ENCODE results near the gene RWDD1. TPM values are rescaled to one million over a fixed set of nuclear protein-coding genes. Genes with fewer than 3 reads are reported as not detected.

Gene RWDD1
- total and polyA plus RNA-seq, 2 donors (not counting 1 experiment from before 2014, with no cell fraction given) = 22.8 to 60.3 TPM

DNA sequence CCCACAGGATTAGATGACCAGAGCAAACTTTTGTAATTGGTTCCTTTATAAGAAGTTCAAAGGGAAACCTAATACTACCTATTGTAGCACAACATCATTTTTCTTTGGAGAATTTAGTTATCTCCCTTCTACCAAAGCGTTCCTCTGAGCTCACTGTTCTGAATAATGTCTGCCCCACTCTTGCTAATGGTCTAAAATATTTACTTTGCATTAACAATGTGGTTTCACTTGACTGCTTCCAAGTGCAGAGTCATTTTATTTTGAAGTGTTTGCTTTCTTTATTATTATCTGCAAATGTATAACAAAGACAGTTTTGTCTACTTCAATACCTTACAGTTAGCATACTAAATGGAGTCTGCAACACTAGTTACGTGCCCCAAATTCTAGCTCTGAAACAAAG, 40.9 kb upstream of the RWDD1 start:
- no peak overlapping the region for H3K4me3 ChIP-seq (replicated peaks in 1 of 4; ENCODE audit: control extremely low read depth in 1 of 4, insufficient read depth in 1 of 4, low read depth in 3 of 4, low read length in 4 of 4)
- H3K79me2 ChIP-seq (ENCODE audit: control insufficient read depth, insufficient read depth, low read length) = no peaks in the 10 kb centered on the region
- no peaks in the 10 kb centered on the region for H3K36me3 ChIP-seq (ENCODE audit: control insufficient read depth, insufficient read depth, low read length)
- no peaks in the 10 kb centered on the region for H3K9me3 ChIP-seq (ENCODE audit: control insufficient read depth, insufficient read depth, low read depth, low read length)
- H3K27me3 ChIP-seq (ENCODE audit: control insufficient read depth, insufficient read depth, low read length) = no peaks in the 10 kb centered on the region
- H2AFZ ChIP-seq (ENCODE audit: low read length) = no peak overlapping the region
- TF ChIP-seq, protein P1, sequence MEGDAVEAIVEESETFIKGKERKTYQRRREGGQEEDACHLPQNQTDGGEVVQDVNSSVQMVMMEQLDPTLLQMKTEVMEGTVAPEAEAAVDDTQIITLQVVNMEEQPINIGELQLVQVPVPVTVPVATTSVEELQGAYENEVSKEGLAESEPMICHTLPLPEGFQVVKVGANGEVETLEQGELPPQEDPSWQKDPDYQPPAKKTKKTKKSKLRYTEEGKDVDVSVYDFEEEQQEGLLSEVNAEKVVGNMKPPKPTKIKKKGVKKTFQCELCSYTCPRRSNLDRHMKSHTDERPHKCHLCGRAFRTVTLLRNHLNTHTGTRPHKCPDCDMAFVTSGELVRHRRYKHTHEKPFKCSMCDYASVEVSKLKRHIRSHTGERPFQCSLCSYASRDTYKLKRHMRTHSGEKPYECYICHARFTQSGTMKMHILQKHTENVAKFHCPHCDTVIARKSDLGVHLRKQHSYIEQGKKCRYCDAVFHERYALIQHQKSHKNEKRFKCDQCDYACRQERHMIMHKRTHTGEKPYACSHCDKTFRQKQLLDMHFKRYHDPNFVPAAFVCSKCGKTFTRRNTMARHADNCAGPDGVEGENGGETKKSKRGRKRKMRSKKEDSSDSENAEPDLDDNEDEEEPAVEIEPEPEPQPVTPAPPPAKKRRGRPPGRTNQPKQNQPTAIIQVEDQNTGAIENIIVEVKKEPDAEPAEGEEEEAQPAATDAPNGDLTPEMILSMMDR (conservative IDR thresholded peaks at IDR 0.05 in 1 of 2, IDR thresholded peaks at IDR 0.05 in 1 of 2; ENCODE audit: low read depth in 1 of 2, low read length in 2 of 2) = no peak
- TF ChIP-seq EZH2 (IDR thresholded peaks at IDR 0.05; ENCODE audit: low read length, missing control alignments) = no peak
- no peak overlapping the region for H3K9ac ChIP-seq (ENCODE audit: insufficient read depth, low read length)
- no peak overlapping the region for H3K27ac ChIP-seq (ENCODE audit: insufficient read depth, low read length)
- DNase-seq (ENCODE audit: low read depth in 2 of 2) = peak; percentile 41 to 71
- no peak overlapping the region for H3K4me2 ChIP-seq (ENCODE audit: extremely low read depth, insufficient read depth, low read length)
- peaks cover 3% of the 10 kb centered on the region for H3K4me1 ChIP-seq (ENCODE audit: control insufficient read depth, extremely low read depth, insufficient read depth, low read length)
- H4K20me1 ChIP-seq (ENCODE audit: control insufficient read depth, extremely low read depth, insufficient read depth, low read length) = no peaks in the 10 kb centered on the region

DNA sequence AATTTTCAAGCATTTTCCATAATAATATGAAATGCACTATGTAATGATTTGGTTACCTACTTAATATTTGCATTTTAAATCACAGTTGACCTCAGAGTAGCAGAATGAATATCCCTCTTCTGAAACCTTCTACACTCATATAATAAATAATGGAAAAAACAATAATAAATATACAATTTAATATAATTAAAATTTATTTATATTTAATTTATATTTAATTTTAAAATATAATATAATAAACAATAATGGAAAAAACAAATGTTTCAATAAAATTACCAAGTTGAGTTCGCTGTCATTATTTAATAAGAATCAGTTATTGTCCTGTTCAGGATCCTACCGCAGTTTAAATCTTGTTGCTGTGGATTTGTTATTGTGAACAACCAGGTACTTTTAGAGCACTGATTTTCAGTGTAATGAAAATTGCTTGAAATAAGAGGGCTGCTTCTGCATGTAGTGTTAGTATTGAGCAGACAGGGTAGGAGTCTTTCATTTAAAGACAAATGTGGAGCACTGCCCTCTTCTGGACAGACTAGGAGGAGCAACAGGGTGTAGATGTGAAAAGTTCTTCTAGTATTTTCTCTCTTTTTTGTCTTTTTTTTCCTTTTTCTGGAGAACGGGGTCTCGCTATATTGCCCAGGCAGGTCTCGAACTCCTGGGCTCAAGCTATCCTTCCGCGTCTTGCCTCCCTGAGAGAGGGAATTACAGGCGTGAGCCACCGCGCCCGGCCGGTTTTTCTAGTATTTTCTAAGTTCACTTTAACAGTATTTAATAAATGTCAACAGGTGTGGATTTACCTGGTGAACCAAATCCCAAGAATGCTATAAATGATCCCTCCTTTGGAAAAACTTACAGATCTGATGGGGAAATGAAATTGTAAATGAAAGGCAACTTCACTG, 39.4 kb upstream of the RWDD1 start:
- DNase-seq (ENCODE audit: low read depth in 2 of 2) = peak; percentile 62 to 86
- Histone ChIP-seq H3K27me3 (ENCODE audit: control insufficient read depth, insufficient read depth, low read length) (no peaks in the 10 kb centered on the region), H3K9me3 (ENCODE audit: control insufficient read depth, insufficient read depth, low read depth, low read length) (no peaks in the 10 kb centered on the region), H2AFZ (ENCODE audit: low read length) (no peak overlapping the region), H3K4me3 (replicated peaks in 1 of 4; ENCODE audit: control extremely low read depth in 1 of 4, insufficient read depth in 1 of 4, low read depth in 3 of 4, low read length in 4 of 4) (no peak overlapping the region), H3K4me2 (ENCODE audit: extremely low read depth, insufficient read depth, low read length) (no peak overlapping the region), H3K4me1 (ENCODE audit: control insufficient read depth, extremely low read depth, insufficient read depth, low read length) (peaks cover 3% of the 10 kb centered on the region), H3K79me2 (ENCODE audit: control insufficient read depth, insufficient read depth, low read length) (no peaks in the 10 kb centered on the region), H3K9ac (ENCODE audit: insufficient read depth, low read length) (no peak overlapping the region), H4K20me1 (ENCODE audit: control insufficient read depth, extremely low read depth, insufficient read depth, low read length) (no peaks in the 10 kb centered on the region), H3K36me3 (ENCODE audit: control insufficient read depth, insufficient read depth, low read length) (no peaks in the 10 kb centered on the region), H3K27ac (ENCODE audit: insufficient read depth, low read length) (no peak overlapping the region)
- TF ChIP-seq, protein P1 (conservative IDR thresholded peaks at IDR 0.05 in 1 of 2, IDR thresholded peaks at IDR 0.05 in 1 of 2; ENCODE audit: low read depth in 1 of 2, low read length in 2 of 2) = peak; percentile 74 to 85
- TF ChIP-seq EZH2 (IDR thresholded peaks at IDR 0.05; ENCODE audit: low read length, missing control alignments) = no peak

DNA sequence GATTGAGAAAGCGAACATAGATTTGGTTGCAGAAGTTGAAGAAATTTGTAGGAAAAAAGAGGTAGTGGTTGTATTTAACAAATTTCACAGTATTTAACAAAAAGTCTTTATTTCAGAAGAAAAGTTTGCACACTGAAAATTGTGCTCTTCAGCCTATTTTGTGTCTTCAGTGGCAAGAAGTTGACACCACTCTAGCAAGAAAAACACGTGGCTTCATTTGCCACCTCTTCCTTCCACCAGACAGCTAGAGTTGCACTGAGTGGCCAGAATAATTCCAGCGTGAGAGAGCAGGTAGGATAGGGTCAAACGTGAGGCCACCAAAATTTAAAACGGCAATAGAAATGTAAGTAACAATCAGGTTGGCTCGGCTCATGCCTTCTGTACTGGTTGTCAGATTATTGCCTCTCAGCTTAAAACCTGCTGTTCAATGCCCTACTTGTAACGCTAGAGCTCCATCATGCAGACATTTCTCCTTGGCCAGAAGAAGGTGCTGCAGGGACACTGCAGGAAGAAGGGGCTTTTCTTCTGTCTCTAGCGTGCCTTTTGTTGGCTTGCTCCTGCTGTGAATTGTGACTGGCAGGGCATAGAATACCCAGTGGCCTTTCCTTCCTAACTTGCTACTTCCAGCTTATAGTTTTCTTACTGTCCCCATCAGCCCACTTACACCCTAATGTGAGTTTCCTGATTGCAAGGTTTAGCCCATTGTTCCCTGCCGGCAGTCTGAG, 37.9 kb upstream of the RWDD1 start:
- Histone ChIP-seq H3K4me3 (replicated peaks in 1 of 4; ENCODE audit: control extremely low read depth in 1 of 4, insufficient read depth in 1 of 4, low read depth in 3 of 4, low read length in 4 of 4) (no peak overlapping the region), H3K9ac (ENCODE audit: insufficient read depth, low read length) (no peak overlapping the region), H3K27me3 (ENCODE audit: control insufficient read depth, insufficient read depth, low read length) (no peaks in the 10 kb centered on the region), H4K20me1 (ENCODE audit: control insufficient read depth, extremely low read depth, insufficient read depth, low read length) (no peaks in the 10 kb centered on the region), H3K36me3 (ENCODE audit: control insufficient read depth, insufficient read depth, low read length) (no peaks in the 10 kb centered on the region), H3K4me1 (ENCODE audit: control insufficient read depth, extremely low read depth, insufficient read depth, low read length) (peaks cover 3% of the 10 kb centered on the region), H3K4me2 (ENCODE audit: extremely low read depth, insufficient read depth, low read length) (no peak overlapping the region), H3K9me3 (ENCODE audit: control insufficient read depth, insufficient read depth, low read depth, low read length) (no peaks in the 10 kb centered on the region), H2AFZ (ENCODE audit: low read length) (peak overlapping the region; percentile 26), H3K79me2 (ENCODE audit: control insufficient read depth, insufficient read depth, low read length) (no peaks in the 10 kb centered on the region), H3K27ac (ENCODE audit: insufficient read depth, low read length) (no peak overlapping the region)
- no peak for DNase-seq (ENCODE audit: low read depth in 2 of 2)
- no peak for TF ChIP-seq EZH2 (IDR thresholded peaks at IDR 0.05; ENCODE audit: low read length, missing control alignments)
- TF ChIP-seq, protein P1 (conservative IDR thresholded peaks at IDR 0.05 in 1 of 2, IDR thresholded peaks at IDR 0.05 in 1 of 2; ENCODE audit: low read depth in 1 of 2, low read length in 2 of 2) = no peak
